ENCODE results near the gene LRRC3B.

The LRRC3B gene

DNA sequence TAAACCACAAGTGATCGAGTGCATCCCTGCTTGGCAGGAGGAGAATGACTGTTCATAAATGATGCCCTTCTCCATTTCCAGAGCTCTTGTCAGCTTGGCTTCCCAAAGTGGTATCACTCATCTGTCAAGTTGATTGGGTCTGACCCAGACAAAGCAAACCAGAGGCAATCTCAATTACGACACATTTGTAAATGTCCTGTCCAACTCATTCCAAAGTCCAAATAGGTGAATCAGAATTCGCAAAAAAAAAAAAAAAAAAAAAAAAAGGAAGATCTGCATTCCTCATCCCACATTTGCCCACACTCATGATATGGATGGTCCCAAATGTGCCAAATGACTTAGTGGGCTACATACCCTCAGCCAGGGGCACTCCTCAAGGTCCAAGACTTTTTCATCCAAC, 91.9 kb downstream of the LRRC3B start:
- DNase-seq, result no peak

DNA sequence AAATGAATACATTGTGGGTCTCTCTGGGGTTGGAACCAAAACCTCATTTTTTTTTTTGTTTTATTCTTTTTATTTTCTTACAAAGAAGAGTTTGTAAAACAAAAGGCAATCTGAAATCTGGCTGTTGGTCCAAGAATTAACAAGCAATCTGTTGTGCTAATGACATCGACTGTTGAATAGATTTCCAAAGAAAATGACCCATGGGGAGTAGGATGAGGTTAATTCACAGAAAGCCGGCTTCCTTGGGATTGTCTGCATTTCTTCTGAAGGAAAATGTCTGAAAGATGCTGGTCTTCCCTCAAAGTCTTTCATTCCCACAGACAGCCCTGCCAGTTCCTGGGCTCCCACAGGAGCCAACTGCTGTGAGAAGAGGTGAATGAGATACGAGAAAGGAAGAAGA, 92.9 kb downstream of the LRRC3B start:
- DNase-seq, result no peak

DNA sequence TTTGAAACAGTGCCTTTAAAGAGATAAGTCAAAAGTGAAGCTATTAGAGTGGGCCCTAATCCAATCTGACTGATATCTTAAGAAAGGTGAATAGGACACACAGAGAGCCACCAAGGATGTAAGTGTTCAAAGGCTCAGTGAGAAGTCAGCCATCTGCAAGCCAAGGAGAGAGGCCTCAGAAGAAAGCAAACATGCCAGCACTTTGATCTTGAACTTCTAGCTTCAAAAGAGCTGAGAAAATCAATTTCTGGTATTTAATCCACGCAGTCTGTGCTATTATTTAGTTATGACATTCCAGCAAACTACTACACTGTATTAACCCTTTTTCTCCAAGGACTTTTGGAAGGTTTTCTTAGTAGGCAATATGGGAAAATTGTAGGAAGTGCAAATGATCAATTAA, 95.7 kb downstream of the LRRC3B start:
- DNase-seq, result no peak

DNA sequence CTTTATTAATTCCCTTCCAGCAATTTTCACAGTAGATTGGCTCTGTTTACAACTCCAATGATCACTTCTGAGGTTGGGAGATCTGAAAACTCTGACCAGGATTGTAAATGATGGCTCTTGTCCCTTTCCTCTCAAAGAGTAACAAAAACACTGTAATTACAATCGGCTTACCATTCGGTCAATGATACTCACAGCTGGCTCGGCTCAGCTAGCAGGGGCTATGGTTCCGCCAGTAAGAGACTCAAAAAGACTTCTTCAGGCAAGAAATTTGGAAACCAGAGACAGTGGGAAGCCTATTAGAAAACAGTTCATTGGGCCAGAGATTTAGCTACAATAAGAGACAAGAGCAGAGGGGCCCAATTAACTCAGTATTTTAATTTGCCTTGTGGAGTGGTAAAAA, 96.6 kb downstream of the LRRC3B start:
- no peak for DNase-seq

DNA sequence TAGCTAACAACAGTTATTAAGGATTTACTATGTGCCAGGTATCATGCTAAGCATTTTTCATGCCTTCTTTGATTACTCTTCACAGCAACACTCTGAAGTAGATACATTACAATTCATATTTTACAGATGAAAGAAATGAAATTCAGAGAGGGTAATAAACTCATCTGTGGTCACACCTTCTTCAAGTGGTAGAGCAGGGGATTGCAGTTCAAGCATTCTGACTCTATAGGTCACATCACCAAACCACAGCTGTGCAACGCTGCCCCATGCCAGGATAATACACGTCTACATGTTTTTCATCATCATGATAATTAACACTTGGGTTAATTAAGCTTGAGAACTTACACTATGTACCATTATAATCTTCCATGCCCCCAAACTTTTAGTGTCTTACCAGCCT, 98.5 kb downstream of the LRRC3B start:
- no peak for DNase-seq

DNA sequence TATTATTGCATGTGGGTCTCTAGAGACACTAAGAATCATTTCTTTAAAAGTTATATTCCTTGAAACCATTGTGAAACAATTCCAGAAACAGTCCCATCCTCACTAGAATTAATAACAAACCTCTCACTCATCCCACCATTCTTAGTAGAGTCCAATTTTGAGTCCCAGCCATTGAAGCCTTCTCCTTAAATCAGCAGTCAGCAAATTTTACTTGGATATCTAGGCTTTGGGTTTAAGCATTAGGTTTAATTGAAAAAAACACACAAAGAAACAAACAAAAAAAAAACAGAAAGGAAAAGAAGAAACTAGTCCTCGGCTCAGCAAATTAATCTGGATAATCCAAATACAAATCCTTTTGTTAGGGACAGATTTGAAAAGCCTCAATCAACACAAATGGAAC, 109.3 kb downstream of the LRRC3B start:
- DNase-seq, result no peak

DNA sequence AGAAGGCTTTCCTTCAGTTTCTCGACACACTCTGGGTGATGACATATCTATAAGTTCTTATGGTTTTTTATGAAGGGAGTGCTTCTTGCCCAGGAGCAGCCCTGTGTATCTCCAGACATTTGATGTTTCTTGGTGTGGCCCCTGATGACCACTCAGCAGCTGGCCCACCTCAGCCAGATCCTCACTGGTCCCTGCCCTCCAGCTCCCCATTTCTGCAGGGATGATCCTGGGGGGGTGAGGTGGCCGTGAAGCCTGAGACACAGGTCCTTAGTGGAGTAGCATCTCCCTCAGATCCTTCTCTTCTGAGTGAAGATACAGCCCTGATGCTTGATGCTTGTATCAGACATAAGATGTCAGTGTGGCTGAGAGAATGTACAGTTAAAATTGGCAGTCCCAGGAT, 127.7 kb downstream of the LRRC3B start:
- no peak for DNase-seq

DNA sequence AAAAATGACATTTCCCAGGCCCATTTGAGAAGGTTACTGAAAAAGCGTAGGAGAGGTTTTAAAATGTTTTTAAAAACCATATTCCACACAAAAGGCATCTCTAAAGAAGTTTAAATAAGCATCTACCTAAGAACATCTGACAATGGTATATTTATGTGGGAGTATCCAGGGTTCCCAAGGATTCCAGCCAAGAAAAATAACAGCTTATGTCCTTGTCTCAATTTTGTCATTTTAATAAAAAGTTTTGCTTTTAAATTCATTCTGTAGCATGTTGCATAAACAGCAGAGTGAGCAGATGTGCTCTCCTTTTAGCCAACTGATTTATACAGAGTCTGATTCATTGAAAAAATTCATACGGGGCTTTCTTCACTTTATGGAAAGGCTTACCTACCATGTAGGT, 129.9 kb downstream of the LRRC3B start:
- no peak for DNase-seq

DNA sequence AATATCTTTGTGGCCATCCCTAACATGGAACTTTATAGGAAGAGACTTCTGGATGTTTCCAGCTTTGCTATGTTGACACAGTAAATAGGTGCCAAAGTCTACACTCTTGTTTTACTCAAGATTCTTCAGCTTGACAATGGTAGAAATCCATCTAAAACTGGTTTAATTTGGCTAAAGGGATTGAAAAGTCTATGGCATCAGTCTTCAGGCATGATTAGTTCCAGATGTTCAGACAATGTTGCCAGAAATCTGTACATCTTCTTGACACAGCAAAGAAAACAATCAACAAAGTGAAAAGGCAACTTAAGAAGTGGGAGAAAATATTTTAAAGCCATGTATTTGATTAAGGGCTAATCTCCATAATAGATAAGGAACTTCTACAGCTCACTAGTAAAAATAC, 130.5 kb downstream of the LRRC3B start:
- DNase-seq, result no peak

DNA sequence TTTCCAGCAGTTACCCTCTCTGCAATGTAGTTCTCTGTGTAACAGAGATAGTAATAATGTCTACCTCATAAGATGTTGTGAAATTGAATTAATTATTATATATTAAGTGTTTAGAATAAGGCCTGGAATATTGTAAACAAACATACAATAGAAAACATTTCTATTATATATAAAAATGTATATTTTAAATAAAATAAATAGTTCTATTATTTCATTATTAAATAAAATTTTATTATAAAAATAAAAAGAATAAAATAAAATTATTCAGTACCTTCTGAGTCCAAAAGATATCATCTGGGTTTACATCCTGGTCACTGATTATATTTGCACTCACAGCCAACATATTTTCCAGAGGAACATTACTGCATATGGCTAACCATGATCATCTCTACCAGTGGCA, 135.4 kb downstream of the LRRC3B start:
- no peak for DNase-seq
